ENCODE measurements around the gene TCF23. TPM values are rescaled to one million over a fixed set of nuclear protein-coding genes. Genes with fewer than 3 reads are reported as not detected.

TCF23 gene
- total and polyA plus RNA-seq, 2 experiments from 2014 or later, result 0.03 to 0.07 TPM

DNA sequence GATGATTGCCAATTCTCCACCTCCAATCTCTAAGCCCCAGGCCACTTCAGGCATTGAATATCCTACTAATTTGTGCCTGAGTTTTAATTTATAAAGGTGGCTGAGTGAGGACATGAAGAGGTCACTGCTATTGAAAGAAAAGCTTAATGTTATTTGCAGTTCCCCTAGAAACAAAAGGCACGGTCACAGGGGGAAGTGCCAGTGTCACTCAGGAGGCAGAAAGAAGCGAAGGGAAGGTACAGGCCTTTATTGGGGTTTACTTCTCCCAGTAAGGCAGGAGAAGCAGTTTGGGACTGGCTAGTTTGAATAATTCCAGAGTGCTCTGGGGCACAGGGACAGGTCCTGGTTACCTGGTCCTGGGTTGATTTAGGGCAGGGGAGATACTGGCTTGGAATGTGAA, 26.9 kb upstream of the TCF23 start:
- H3K27ac ChIP-seq (ENCODE audit: low read depth), result no peak overlapping the region
- no peak overlapping the region for H3K27ac Mint-ChIP-seq
- peaks cover 20% of the 10 kb centered on the region for H3K4me1 Mint-ChIP-seq
- peaks cover 9% of the 10 kb centered on the region; the same call in 1 of the 2 replicates for H3F3A ChIP-seq (replicated peaks; ENCODE audit: low read depth)
- peaks cover 72% of the 10 kb centered on the region for H3K27me3 ChIP-seq (ENCODE audit: insufficient read depth)
- no peak overlapping the region for H3K4me3 ChIP-seq
- TF ChIP-seq POLR2AphosphoS5 (IDR thresholded peaks at IDR 0.05; ENCODE audit: low read depth) (no peak), CTCF (conservative IDR thresholded peaks at IDR 0.05; ENCODE audit: low read depth in 2 of 2) (no peak), ZNF331 (CRISPR knock-in tag; IDR thresholded peaks at IDR 0.05; ENCODE audit: low read depth) (no peak), EZH2phosphoT487 (IDR thresholded peaks at IDR 0.05; ENCODE audit: unreplicated experiment) (no peak), CREB1 (CRISPR knock-in tag; IDR thresholded peaks at IDR 0.05; ENCODE audit: low read depth) (no peak), ZNF114 (CRISPR knock-in tag; IDR thresholded peaks at IDR 0.05) (no peak), ETS1 (IDR thresholded peaks at IDR 0.05) (no peak), NANOG (IDR thresholded peaks at IDR 0.05; ENCODE audit: borderline replicate concordance) (no peak), STAT1 (IDR thresholded peaks at IDR 0.05; ENCODE audit: unreplicated experiment) (no peak), ZNF462 (CRISPR knock-in tag; IDR thresholded peaks at IDR 0.05) (no peak), REST (IDR thresholded peaks at IDR 0.05; ENCODE audit: unreplicated experiment) (no peak)
- H3K4me2 ChIP-seq, result no peak overlapping the region
- no peaks in the 10 kb centered on the region for H3K9me3 Mint-ChIP-seq
- H3K79me2 ChIP-seq (replicated peaks; ENCODE audit: insufficient read depth), result no peaks in the 10 kb centered on the region
- peaks cover 20% of the 10 kb centered on the region for H3K4me1 ChIP-seq (ENCODE audit: insufficient read depth)
- H3K4me3 Mint-ChIP-seq, result no peak overlapping the region
- no peak overlapping the region for H2AFZ ChIP-seq
- no peaks in the 10 kb centered on the region for H3K36me3 ChIP-seq (ENCODE audit: insufficient read depth)
- H3K9me2 ChIP-seq (ENCODE audit: insufficient read depth), result no peaks in the 10 kb centered on the region
- DNase-seq (ENCODE audit: low spot score) (no peak), ATAC-seq (no peak)
- no peaks in the 10 kb centered on the region; the same call in 2 of the 3 replicates for H3K36me3 Mint-ChIP-seq (ENCODE audit: low read depth)
- peaks cover 55% of the 10 kb centered on the region for H3K27me3 Mint-ChIP-seq (ENCODE audit: insufficient read depth, low read depth, poor library complexity)
- no peaks in the 10 kb centered on the region for H4K20me1 ChIP-seq (replicated peaks; ENCODE audit: insufficient read depth)
